ENCODE data around the gene ZNF625. TPM values are rescaled to one million over a fixed set of nuclear protein-coding genes. Genes with fewer than 3 reads are reported as not detected.

The ZNF625 gene
- total RNA-seq, 1 donor from 2014 or later: 6.6 TPM

DNA sequence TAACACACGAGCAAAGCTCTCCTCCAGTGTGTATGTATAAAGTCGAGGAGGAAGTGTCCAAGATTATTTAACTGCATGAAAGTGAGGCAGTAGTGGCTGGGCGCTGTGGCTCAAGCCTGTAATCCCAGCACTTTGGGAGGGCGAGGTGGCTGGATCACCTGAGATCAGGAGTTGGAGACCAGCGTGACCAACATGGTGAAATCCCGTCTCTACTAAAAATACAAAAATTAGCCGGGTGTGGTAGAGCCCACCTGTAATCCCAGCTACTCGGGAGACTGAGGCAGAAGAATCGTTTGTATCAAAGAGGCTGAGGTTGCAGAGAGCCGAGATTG is 15.2 kb downstream of the ZNF625 start:
- Histone ChIP-seq H3K4me3 (ENCODE audit: low read depth, low read length) (no peak overlapping the region), H3K27me3 (ENCODE audit: control insufficient read depth, insufficient read depth, low read length) (no peaks in the 10 kb centered on the region), H3K36me3 (ENCODE audit: control insufficient read depth, insufficient read depth, low read length) (peaks cover 9% of the 10 kb centered on the region)
- no peak for DNase-seq (ENCODE audit: low read depth)
- TF ChIP-seq, protein P1, sequence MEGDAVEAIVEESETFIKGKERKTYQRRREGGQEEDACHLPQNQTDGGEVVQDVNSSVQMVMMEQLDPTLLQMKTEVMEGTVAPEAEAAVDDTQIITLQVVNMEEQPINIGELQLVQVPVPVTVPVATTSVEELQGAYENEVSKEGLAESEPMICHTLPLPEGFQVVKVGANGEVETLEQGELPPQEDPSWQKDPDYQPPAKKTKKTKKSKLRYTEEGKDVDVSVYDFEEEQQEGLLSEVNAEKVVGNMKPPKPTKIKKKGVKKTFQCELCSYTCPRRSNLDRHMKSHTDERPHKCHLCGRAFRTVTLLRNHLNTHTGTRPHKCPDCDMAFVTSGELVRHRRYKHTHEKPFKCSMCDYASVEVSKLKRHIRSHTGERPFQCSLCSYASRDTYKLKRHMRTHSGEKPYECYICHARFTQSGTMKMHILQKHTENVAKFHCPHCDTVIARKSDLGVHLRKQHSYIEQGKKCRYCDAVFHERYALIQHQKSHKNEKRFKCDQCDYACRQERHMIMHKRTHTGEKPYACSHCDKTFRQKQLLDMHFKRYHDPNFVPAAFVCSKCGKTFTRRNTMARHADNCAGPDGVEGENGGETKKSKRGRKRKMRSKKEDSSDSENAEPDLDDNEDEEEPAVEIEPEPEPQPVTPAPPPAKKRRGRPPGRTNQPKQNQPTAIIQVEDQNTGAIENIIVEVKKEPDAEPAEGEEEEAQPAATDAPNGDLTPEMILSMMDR (IDR thresholded peaks at IDR 0.05; ENCODE audit: insufficient read depth, low read length, poor library complexity, severe bottlenecking): no peak

DNA sequence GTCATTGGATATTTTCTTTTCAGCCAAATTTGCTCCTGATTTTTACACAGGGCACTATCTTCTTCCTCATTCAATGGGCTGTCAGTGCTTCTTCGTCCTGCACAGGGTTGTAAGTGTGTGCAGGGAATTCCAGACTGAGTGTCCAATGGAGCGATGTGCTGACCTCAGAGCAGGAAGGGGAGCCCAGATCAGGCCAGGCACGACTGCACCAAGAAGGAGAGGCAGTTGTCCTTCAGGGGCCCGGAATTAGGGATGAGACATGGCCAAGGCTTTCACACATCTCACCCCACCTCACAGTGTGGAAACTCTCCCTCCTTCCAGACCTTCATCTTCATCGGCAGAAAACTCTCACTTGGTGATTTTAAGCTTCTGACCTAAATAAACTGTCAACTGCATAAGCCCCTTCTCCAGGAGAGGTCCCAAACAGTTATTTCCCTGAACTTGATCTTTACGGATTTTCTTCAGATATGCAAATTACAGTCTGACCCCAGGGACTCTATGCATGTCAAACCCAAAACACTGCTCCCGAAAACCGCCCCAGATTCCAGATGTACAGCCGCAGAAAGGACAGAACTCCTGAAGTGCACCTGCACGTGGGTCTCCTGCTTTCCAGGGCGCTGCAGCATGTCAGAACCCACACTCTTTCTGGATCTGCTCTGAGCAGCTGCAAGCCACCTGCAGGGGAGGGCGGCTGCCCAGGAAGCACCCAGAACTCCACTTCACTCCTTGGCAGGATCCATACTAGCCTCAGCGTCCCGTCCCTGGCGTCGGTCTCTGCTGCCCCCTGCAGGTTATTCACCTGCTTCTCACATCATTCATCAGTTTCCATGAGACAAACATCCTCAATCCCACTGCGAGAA is 15.8 kb downstream of the ZNF625 start:
- Histone ChIP-seq H3K27me3 (ENCODE audit: control insufficient read depth, insufficient read depth, low read length) (no peaks in the 10 kb centered on the region), H3K4me3 (ENCODE audit: low read depth, low read length) (peak overlapping the region; percentile 53), H3K36me3 (ENCODE audit: control insufficient read depth, insufficient read depth, low read length) (peaks cover 9% of the 10 kb centered on the region)
- DNase-seq (ENCODE audit: low read depth): peak; percentile 21
- TF ChIP-seq, protein P1 (IDR thresholded peaks at IDR 0.05; ENCODE audit: insufficient read depth, low read length, poor library complexity, severe bottlenecking): peak; percentile 64

DNA sequence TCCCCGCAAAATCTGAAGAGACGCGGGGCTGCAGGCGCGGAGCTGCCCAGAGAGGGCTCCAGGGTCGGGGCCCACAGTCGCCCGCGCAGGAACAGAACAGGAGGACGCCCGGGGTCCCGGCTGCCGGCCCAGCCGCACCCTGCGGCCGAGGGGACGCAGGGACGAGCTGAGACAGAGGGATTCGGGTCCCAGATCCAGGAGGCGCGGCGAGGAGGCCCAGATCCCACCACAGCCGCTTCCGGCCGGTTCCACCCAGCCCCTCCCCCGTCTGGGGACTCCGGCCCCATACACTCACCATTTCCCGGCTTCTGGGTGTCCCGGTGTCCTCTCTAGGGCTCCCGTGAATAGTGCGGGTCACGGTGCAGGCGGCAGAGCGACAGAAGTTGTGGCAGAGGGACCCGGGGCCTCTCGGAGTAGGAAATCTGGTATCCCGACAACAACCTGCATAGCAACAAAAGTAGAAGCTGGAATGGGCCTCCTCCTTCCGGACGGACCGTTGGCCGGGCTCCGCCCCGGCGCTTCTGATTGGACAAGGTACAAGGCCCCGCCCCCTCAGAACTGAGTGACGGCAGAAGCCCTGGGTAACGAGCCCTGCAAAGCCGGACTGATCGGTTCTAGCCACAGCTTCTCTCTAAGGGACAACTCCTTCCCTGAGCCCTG is 16.5 kb downstream of the ZNF625 start, which contains the start of gene ZNF20:
Gene ZNF20 (minus strand): TSS at position 466 of the 660 bp plus-strand sequence. CDS start 168 bp downstream, at position 298.
- no peaks in the 10 kb centered on the region for H3K27me3 ChIP-seq (ENCODE audit: control insufficient read depth, insufficient read depth, low read length)
- peak; percentile 73 for DNase-seq (ENCODE audit: low read depth)
- H3K4me3 ChIP-seq (ENCODE audit: low read depth, low read length): peak within 1 kb of the TSS; percentile 53
- peaks cover 5% of the 10 kb centered on the region for H3K36me3 ChIP-seq (ENCODE audit: control insufficient read depth, insufficient read depth, low read length)
- TF ChIP-seq, protein P1 (IDR thresholded peaks at IDR 0.05; ENCODE audit: insufficient read depth, low read length, poor library complexity, severe bottlenecking): no peak

DNA sequence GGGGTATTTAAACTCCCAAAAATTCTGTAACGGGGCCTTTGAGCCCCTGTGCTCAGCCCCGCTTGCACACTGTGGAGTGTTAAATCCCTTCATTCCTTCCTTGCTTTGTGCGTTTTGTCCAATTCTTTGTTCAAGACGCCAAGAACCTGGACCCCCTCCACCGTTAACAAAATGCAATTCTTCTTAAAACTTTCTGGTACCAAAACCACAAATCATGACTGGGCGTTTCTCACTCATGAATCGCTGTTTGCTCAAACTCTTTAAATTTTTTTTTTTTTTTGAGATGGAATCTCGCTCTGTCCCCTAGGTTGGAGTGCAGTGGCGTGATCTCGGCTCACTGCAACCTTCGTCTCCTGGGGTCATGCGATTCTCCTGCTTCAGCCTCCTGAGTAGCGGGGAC is 17.3 kb downstream of the ZNF625 start:
- H3K36me3 ChIP-seq (ENCODE audit: control insufficient read depth, insufficient read depth, low read length): peaks cover 6% of the 10 kb centered on the region
- no peak for DNase-seq (ENCODE audit: low read depth)
- no peaks in the 10 kb centered on the region for H3K27me3 ChIP-seq (ENCODE audit: control insufficient read depth, insufficient read depth, low read length)
- H3K4me3 ChIP-seq (ENCODE audit: low read depth, low read length): peak overlapping the region; percentile 53
- TF ChIP-seq, protein P1 (IDR thresholded peaks at IDR 0.05; ENCODE audit: insufficient read depth, low read length, poor library complexity, severe bottlenecking): no peak

DNA sequence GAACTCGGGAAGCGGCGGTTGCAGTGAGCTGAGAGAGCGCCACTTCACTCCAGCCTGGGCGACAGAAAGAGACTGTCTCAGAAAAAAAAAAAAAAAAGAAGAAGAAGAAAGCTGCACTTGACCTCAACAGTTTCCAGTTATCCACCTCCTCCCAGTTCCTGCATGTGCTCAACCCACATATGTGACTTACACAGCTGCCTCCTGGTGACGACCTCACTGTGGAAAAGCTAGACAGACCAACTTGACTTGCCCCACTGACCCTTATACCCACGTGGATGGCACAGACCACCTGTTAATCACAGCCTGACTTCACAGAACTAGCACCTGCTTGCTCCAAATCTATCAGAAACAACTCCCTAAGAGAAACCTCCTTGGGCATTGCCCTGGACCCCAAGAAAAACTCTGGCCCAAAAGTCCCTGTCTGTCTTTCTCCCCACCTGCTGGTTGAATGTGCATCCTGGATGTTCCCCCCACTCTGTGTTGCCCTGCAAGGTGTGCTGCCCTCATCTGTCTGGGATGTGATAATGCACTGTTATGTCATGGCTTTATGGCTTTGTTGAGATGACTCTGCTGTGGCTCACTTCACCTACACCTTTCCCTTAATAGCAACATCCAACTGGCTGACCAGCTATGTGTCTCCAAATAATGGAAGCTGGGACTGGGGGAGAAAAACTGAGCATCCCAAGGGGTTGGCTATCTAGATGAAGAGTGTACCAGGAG is 19.2 kb downstream of the ZNF625 start:
- no peak overlapping the region for H3K4me3 ChIP-seq (ENCODE audit: low read depth, low read length)
- H3K27me3 ChIP-seq (ENCODE audit: control insufficient read depth, insufficient read depth, low read length): no peaks in the 10 kb centered on the region
- DNase-seq (ENCODE audit: low read depth): no peak
- H3K36me3 ChIP-seq (ENCODE audit: control insufficient read depth, insufficient read depth, low read length): peaks cover 8% of the 10 kb centered on the region
- TF ChIP-seq, protein P1 (IDR thresholded peaks at IDR 0.05; ENCODE audit: insufficient read depth, low read length, poor library complexity, severe bottlenecking): no peak

All from kidney epithelial cell (primary cell).